HG03457 (cell line): ENCODE data around the gene ADAM22.
A peak's percentile ranks its signal among the peaks of the same experiment; 100 is the strongest.

Source experiments
- ATAC-seq: cut with Tn5 transposase; IDR thresholded peaks from one replicate; pipeline ENCODE4 v1.9.1; 2021; ENCODE audit warnings: moderate number of reproducible peaks; ENCODE audit not compliant: unreplicated experiment

ADAM22 gene

DNA sequence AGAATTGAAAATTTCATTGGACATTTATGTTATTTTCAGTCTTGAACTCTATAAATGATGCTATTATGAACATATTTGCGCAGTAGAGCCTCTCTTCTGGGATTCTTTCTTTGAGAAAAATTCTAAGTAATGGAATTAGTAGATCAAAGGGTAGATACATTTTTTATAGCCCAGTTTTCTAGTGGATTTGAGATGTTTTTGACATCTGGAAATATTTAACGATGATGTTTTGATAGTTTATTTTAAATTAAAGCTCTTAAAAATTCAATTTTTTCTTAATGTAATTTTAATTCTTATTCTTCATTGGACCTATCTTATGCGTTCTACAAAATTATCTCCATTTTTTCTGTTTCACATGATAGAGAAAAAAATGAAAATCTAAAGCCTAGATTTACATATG lies 103.0 kb downstream of the ADAM22 start:
- no peak for ATAC-seq

DNA sequence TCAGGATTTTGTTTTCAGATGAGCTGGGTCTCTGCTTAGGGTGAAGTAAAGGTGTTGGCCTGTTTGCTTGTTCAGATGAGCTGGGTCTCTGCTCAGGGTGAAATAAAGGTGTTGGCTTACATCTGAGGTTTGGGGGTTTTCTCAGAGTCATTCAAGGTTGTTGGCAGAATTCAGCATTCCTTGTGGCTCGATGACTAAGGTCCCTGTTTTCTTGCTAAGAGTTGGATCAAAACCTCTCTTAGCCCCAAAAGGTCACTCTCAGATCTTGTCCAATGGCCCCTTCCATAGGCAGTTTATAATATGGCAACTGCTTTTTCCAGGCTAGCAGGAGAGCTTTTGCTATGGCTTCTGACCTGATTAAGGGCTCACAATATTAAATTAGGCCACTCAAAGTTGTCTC lies 106.6 kb downstream of the ADAM22 start:
- no peak for ATAC-seq

DNA sequence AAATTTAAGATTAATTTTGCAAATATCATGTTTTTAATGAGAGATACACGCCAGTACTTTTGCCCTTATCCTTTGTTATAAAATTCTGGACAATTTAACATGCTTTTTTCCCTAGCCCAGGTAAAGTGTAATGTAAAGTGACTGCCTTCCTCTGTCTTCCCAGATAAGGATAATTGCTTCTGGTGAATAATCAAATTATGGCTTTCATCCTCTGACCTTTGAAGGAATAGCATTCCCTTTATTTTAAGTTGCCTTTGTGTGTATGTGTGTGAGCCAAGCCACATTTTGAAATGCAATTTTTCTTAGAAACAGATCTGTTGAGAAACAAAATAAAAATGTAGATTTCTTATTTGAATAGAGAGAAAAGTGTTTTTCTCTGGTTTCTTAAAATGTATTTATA lies 107.5 kb downstream of the ADAM22 start:
- no peak for ATAC-seq

GRCh38 chr7:88042157-88042556 lies 108.1 kb downstream of the ADAM22 start:
- peak; percentile 42 for ATAC-seq

- ATAC-seq: no peak
These were observed 108.8 kb downstream of the ADAM22 start for GRCh38 chr7:88042803-88043202.

DNA sequence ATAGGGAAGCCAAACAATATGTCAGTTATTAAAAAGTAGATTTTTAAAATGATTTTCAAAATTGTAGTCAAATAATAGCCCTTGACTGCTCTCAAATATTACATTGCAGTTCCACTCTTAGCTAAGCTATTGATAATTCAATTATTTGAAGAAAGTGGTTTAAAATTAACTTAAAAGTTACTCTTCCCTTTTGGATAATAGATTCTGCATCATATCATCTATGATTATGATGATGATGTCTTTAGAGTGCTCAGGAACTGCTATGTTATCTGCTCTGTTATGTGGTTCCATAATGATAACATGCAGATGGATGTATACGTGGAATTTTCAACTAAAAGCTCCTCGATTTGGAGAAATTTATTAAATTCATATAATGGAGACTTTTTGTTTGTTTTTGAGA lies 110.0 kb downstream of the ADAM22 start:
- ATAC-seq: no peak

DNA sequence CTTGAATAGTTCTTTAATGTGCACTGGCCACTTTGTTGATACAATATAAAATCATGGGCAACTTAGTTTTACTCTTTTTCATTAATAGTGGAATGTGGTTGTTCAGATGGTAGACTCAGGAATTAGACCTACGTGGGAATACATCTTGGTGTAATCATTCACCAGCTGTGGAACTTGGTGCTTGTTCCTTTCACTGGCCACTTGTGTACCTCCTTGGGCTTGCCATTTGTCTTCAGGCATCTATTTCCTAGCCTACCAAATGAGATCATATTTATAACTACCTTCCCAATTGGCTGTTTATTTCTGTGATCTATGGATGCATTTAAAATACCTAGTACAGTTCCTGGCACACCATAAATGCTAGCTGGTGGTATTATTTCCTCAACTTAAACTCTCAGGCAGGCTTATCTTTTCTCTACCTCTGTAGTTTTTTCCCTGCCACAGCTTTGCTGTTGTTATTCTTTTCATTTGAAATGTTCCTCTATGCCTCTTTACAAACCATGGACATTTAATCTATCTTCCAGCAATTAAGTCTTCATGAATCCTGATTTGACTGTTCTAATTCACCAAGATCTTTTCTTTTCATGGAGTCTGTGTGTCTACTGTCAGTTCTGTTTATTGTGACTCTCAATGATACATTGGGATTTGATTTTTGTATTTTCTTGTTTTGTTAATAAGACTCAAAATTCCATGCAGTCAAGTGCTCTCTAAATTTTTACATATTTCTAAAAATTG lies 113.0 kb downstream of the ADAM22 start:
- ATAC-seq: no peak

- no peak for ATAC-seq
These were observed 123.6 kb downstream of the ADAM22 start for GRCh38 chr7:88057655-88058054.

DNA sequence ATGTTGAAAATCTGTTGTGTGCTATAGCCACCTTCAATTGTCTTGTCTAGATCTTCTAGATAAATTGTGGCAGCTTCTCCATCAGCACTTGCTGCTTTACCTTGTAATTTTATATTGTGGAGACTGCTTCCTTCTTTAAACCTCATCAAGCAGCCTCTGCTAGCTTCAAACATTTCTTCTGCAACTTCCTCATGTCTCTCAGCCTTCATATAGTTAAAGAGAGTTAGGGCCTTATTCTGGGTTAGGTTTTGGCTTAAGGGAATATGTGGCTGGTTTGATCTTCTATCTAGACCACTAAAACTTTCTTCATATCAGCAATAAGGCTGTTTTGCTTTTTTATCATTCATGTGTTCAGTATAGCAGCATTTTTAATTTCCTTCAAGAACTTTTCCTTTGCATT lies 128.2 kb downstream of the ADAM22 start:
- ATAC-seq: no peak

- ATAC-seq: no peak
These were observed 135.0 kb downstream of the ADAM22 start for GRCh38 chr7:88069093-88069492.

DNA sequence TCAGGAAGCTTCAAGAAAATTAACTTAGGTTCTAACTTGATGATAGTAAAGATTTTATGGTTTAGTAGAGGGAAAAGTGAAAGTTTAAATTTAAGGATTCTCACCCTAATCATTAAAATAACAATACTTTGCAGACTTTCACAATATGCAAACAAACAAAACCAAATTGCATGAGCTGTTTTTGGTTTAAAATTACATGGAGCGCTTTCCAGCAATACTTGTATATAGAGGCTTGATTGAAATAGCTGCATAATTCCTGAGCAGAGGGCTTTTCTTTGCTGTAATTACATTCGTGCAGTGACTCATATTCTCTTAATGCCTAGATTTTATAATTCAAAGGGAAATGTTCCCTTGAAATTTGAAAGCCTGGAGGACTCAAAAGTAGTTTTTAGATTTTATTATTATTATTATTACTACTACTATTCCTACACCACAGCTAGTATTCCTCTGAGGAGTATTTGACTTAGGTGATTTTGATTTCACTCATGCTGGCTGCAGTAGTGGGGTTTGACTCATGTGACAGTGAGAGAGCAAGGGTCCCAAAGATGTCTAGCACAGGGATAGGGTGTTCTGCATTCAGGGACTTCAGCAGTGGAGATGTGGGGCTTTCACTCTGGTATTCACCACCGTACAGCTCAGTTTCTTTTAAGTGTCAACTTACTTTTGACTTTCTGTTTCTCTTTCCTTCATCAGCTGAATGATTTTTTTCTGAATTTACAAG lies 138.1 kb downstream of the ADAM22 start:
- ATAC-seq: peak; percentile 83

DNA sequence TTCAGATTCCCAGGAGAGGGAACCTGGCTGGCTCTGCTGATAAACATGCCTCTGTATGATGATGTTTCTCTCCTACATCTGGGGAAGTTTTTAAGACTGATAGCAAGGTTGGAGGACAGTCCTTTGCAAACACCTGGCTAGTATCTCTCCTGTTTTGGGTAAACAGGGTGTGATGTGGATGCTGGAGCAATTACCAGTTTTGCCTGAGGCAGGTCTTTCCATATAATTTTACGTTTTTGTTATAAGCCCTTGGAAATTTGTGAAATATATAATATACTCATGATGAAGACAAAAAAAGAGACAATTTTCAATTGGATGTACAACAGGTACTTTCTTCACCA lies 138.6 kb downstream of the ADAM22 start:
- ATAC-seq: no peak

GRCh38 chr7:88073626-88074025 lies 139.6 kb downstream of the ADAM22 start:
- ATAC-seq: no peak

DNA sequence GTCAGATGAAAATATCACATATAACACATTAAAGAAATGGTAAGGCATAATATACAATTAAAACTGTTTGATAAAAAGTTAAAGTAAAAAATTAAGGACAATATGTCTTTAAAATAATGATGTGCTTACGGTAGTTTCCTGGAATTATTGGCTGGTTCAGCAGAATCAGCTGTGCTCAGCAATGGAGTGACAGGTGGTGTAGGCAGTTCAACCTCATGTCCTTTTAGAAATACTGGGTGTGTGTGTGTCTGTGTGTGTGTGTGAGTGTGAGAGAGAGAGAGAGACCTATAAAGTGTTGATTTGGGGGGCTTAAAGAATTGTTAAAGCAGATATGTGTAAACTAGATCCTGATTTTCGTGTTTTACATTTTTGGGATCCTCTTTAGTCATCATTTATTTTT lies 141.2 kb downstream of the ADAM22 start:
- ATAC-seq: no peak

- no peak for ATAC-seq
These were observed 149.8 kb downstream of the ADAM22 start for GRCh38 chr7:88083883-88084282.

DNA sequence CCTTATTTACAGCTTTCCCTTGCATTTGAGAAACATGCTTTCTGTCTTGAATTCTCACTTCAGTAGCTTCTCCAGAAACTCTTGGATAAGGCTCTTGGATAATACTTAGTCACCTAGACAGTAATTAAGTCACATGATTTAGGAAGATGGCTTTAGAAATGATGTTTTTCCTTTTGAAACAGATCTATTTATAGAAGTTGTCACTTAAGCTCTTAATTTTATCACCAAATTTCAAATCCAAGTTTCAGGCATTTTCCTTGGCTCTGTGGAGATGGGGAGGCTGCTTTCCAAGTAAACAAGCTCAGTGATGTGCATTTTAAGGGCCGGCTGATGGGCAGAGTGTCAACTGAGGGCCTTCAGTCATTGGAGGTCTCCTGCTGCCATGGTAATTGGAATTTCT lies 155.5 kb downstream of the ADAM22 start:
- no peak for ATAC-seq

DNA sequence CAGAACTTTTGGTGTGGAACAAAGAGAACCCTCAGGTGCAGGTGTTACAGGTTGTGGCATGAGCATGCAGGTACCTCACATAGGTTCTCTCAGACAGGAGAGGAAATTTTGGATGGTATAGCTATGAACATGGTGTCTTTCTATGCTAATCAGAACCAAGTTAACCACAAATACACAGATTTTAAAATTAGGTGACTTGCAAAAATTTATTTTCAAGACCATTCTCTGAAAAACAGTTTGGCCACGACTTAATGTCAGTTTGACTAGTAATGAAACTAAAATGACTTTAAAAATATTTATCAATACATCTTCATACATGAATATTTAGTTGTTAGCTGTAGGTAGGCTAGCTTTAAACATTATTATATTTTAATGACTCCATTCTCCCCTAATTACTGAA lies 156.2 kb downstream of the ADAM22 start:
- no peak for ATAC-seq

DNA sequence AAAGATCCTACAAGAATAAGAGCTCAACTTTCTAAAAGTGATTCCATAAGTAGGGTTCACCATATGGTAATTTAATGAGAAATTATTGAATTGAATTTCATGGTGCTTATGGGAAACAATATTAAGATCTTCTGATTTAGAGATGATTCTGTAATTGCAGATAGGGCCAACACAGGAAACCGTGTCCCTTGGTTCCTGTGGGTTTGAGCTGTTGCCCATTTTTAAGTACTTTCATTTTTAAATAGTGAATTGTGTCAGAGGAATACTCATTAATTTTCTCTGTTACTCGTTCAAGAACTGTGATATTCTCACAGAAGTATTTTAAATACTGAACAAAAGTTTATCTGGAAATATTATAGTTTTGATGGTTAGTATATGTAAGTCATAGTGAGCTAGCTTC lies 156.6 kb downstream of the ADAM22 start:
- ATAC-seq: peak; percentile 71

DNA sequence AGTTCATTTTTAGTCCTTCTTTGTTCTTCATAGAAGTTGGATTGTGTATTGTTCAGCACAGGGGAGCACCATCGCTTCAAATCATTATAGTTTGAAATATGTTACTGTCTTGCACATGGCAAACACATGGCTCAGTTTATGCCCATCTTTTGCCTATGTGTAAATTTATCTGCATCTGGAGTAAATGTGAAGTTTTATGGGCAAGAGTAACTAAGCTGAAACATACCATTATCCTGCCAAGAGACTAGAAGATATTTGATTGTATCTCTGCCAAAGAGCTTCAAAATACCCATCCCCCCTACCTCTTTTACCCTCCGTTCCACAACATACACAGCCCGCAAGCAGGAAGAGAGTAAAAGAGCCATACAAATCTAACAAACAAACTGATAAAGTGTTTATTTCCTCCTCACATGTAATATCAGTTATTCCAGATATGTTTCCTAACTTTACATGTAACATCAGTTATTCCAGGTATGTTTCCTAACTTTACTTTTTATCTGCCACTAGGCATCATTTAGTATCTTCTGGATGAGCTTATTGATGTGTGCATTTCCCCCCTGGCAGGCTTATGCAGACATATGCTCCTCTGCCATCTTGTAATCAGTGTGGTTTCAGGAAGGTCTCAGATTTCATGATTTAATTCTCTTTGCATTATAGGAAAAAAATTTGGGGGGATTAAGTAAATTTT lies 158.1 kb downstream of the ADAM22 start:
- ATAC-seq: no peak

DNA sequence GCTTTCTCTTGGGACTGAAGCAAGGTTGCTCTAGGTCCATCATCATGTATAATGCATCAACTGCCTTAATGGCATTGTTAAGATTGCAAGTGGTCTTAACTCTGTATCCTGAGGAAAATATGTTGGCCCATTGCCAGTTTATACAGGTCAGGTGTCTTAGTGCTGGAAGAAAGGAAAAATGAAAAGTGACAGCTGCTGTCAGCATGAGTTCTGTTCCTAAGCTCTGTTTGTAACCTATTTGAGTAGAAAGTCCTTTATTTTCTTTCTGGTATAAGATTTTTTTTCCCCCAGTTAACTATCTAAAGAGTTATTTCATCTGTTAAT lies 158.6 kb downstream of the ADAM22 start:
- ATAC-seq: no peak

- no peak for ATAC-seq
These were observed 167.7 kb downstream of the ADAM22 start for GRCh38 chr7:88101769-88102168.

GRCh38 chr7:88102675-88103074 lies 168.6 kb downstream of the ADAM22 start:
- no peak for ATAC-seq
